ENCODE measurements around the gene VPS72. TPM values are rescaled to one million over a fixed set of nuclear protein-coding genes. Genes with fewer than 3 reads are reported as not detected.

Gene VPS72
- total RNA-seq, 2 experiments from 2014 or later, result 12.7 to 17.2 TPM

GRCh38 chr1:151137789-151138188, 52.2 kb downstream of the VPS72 start:
- no peak for DNase-seq
- POLR2A ChIA-PET, result interaction anchor here (0.6 kb wide), 1 partner anchor 31 kb away, joined by 3 read pairs; no protein-coding TSS in a partner anchor
- no peaks in the 10 kb centered on the region for H3K9me3 Mint-ChIP-seq
- CTCF ChIA-PET, result no interaction called here
- H3K27ac Mint-ChIP-seq, result no peak overlapping the region
- H3K27ac ChIP-seq (ENCODE audit: low read depth in 1 of 2, low read length in 2 of 2), result no peak overlapping the region
- H3K27me3 ChIP-seq (ENCODE audit: control insufficient read depth in 1 of 2, insufficient read depth in 2 of 2, low read length in 2 of 2), result no peaks in the 10 kb centered on the region
- H3K36me3 ChIP-seq (ENCODE audit: insufficient read depth, low read length), result no peaks in the 10 kb centered on the region
- H3K4me1 ChIP-seq (ENCODE audit: insufficient read depth, low read length), result no peaks in the 10 kb centered on the region
- H3K4me3 ChIP-seq (ENCODE audit: low read length), result no peak overlapping the region
- intact Hi-C loops (cut with DNase I, micrococcal nuclease), result no loop called here
- no peak for TF ChIP-seq CTCF (IDR thresholded peaks at IDR 0.05)
- no peak for ATAC-seq (ENCODE audit: poor library complexity)
- H3K9me3 ChIP-seq (ENCODE audit: control insufficient read depth in 1 of 2, insufficient read depth in 1 of 2, low read length in 2 of 2), result no peaks in the 10 kb centered on the region
- H3K4me3 Mint-ChIP-seq, result no peak overlapping the region
- H3K36me3 Mint-ChIP-seq (ENCODE audit: low read depth), result peaks cover 7% of the 10 kb centered on the region
- H3K27me3 Mint-ChIP-seq, result no peaks in the 10 kb centered on the region
- no peaks in the 10 kb centered on the region for H3K4me1 Mint-ChIP-seq (ENCODE audit: low read depth)

GRCh38 chr1:151135433-151136385, 54.3 kb downstream of the VPS72 start:
- peaks cover 16% of the 10 kb centered on the region for H3K4me1 ChIP-seq (ENCODE audit: insufficient read depth, low read length)
- Mint-ChIP-seq H3K36me3 (ENCODE audit: low read depth) (peaks cover 7% of the 10 kb centered on the region), H3K4me3 (no peak overlapping the region), H3K9me3 (no peaks in the 10 kb centered on the region), H3K27ac (no peak overlapping the region), H3K27me3 (no peaks in the 10 kb centered on the region), H3K4me1 (ENCODE audit: low read depth) (peaks cover 11% of the 10 kb centered on the region)
- CTCF ChIA-PET, result interaction anchor here (0.6 kb wide), 1 partner anchor 1189 kb away, joined by 4 read pairs; no protein-coding TSS in a partner anchor
- intact Hi-C loops (cut with DNase I, micrococcal nuclease), result no loop called here
- H3K36me3 ChIP-seq (ENCODE audit: insufficient read depth, low read length), result no peaks in the 10 kb centered on the region
- ATAC-seq (ENCODE audit: poor library complexity) (no peak), DNase-seq (no peak)
- H3K9me3 ChIP-seq (ENCODE audit: control insufficient read depth in 1 of 2, insufficient read depth in 1 of 2, low read length in 2 of 2), result peaks cover 0 to 8% of the 10 kb centered on the region in 2 experiments
- H3K4me3 ChIP-seq (ENCODE audit: low read length), result no peak overlapping the region
- H3K27me3 ChIP-seq (ENCODE audit: control insufficient read depth in 1 of 2, insufficient read depth in 2 of 2, low read length in 2 of 2), result peaks cover 0 to 7% of the 10 kb centered on the region in 2 experiments
- no peak for TF ChIP-seq CTCF (IDR thresholded peaks at IDR 0.05)
- no peak overlapping the region for H3K27ac ChIP-seq (ENCODE audit: low read depth in 1 of 2, low read length in 2 of 2)
- POLR2A ChIA-PET, result no interaction called here

GRCh38 chr1:151134991-151135390, 55.0 kb downstream of the VPS72 start:
- no peak for TF ChIP-seq CTCF (IDR thresholded peaks at IDR 0.05)
- Histone ChIP-seq H3K4me1 (ENCODE audit: insufficient read depth, low read length) (peaks cover 16% of the 10 kb centered on the region), H3K27me3 (ENCODE audit: control insufficient read depth in 1 of 2, insufficient read depth in 2 of 2, low read length in 2 of 2) (peaks cover 0 to 7% of the 10 kb centered on the region in 2 experiments), H3K36me3 (ENCODE audit: insufficient read depth, low read length) (no peaks in the 10 kb centered on the region), H3K27ac (ENCODE audit: low read depth in 1 of 2, low read length in 2 of 2) (no peak overlapping the region), H3K4me3 (ENCODE audit: low read length) (no peak overlapping the region), H3K9me3 (ENCODE audit: control insufficient read depth in 1 of 2, insufficient read depth in 1 of 2, low read length in 2 of 2) (peaks cover 0 to 8% of the 10 kb centered on the region in 2 experiments)
- Mint-ChIP-seq H3K27ac (no peak overlapping the region), H3K4me3 (no peak overlapping the region), H3K27me3 (no peaks in the 10 kb centered on the region), H3K9me3 (no peaks in the 10 kb centered on the region), H3K4me1 (ENCODE audit: low read depth) (peaks cover 15% of the 10 kb centered on the region), H3K36me3 (ENCODE audit: low read depth) (peaks cover 7% of the 10 kb centered on the region)
- ChIA-PET CTCF (interaction anchor here (0.6 kb wide), 1 partner anchor 1189 kb away, joined by 4 read pairs; no protein-coding TSS in a partner anchor), POLR2A (no interaction called here)
- ATAC-seq (ENCODE audit: poor library complexity) (no peak), DNase-seq (no peak)
- intact Hi-C loops (cut with DNase I, micrococcal nuclease), result no loop called here

Measured in CD4-positive, alpha-beta T cell (primary cell).